GM23338 (cell line): Measurements from ENCODE around the gene SLC25A34.

ENCODE experiments used
- CREB1 ChIP-seq: fragments of 250-450 bp; sonication (Bioruptor Pico); IDR thresholded peaks from 2 replicates; pipeline ENCODE4 v1.5.0; 2020; ENCODE audit warnings: low read depth, mild to moderate bottlenecking, moderate library complexity
- CTCF ChIP-seq, 2 experiments: fragments of 200-600 bp in 1 of 2; sonication (generic) in 1 of 2; conservative IDR thresholded peaks; 2 replicates each; pipeline versions ENCODE4 v1.5.1 to v1.6.1; 2016 to 2017; ENCODE audit warnings: antibody characterized with exemption in 2 of 2, low read depth in 2 of 2, mild to moderate bottlenecking in 2 of 2, moderate library complexity in 1 of 2
- EZH2 ChIP-seq: fragments of 200-600 bp; sonication (generic); IDR thresholded peaks from one replicate; pipeline ENCODE4 v1.8.0; 2017; ENCODE audit warnings: antibody characterized with exemption, mild to moderate bottlenecking, low read depth; ENCODE audit not compliant: unreplicated experiment
- JUNB ChIP-seq: IDR thresholded peaks from one replicate; pipeline ENCODE4 v1.6.1; 2016; ENCODE audit warnings: antibody characterized with exemption; ENCODE audit not compliant: unreplicated experiment
- NANOG ChIP-seq: IDR thresholded peaks from 2 replicates; pipeline ENCODE4 v1.6.1; 2016; ENCODE audit warnings: antibody characterized with exemption, borderline replicate concordance
- POLR2AphosphoS5 ChIP-seq: IDR thresholded peaks from 2 replicates; pipeline ENCODE4 v1.6.1; 2016; ENCODE audit warnings: antibody characterized with exemption, low read depth
- REST ChIP-seq: IDR thresholded peaks from one replicate; pipeline ENCODE4 v1.6.1; 2018; ENCODE audit warnings: antibody characterized with exemption; ENCODE audit not compliant: unreplicated experiment

DNA sequence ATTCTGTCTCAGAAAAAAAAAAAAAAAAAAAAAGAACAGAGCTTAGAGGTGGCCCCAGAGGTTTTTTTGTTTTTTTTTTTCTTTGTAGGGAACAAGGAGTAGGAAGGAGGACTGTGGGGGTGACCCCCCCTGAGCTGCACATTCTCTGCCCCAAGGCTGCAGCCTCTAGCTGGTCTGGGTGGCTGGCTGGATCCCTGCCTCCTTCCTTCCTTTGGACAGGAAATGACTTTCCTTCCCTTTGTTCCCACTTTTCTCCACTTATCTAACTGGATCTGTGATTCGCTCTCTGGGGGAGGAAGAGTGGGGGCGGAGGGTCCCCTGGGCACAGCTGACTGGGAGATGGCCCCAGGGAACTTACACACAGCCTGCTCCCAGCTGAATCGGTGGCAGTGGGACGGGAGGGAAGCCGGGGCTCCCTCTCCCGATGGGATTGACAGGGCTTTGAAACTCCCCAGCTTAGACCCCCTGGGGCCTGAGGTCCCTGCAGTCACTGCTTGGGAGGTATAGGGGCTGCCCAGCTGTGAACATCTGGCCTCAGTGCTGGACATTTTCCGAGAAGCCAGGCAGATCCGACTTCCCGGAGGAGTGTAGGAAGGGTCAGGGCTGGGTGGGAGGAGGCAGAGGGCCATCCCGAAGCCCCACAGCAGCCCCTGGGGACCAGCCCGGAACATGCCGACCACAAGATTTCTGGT, 24.6 kb downstream of the SLC25A34 start:
- 0 out of 4 replicates have a peak, but pooled peaks of 1 of the 2 experiments have one; percentile 9 for TF ChIP-seq CTCF (conservative IDR thresholded peaks at IDR 0.05; ENCODE audit: low read depth in 2 of 2)
- TF ChIP-seq POLR2AphosphoS5 = no peak
- TF ChIP-seq JUNB = no peak
- TF ChIP-seq EZH2 = no peak
- no peak for TF ChIP-seq CREB1 (CRISPR knock-in tag)
- TF ChIP-seq REST = no peak
- TF ChIP-seq NANOG = no peak
